Tibial artery (tissue), 4 donors: ENCODE data around the gene PRIMPOL.
"Not testable (repeated sequence)": the region's sequence is repeated elsewhere in the genome, so short reads cannot be mapped to it uniquely, and the experiment has no call there.

ENCODE experiments used
- DNase-seq, 2 donors: peaks; one replicate each; pipeline ENCODE4 v3.0.0-alpha.2; 2019
- H3K27ac ChIP-seq, 2 donors: fragments of 200-600 bp; sonication (generic) in 1 of 2; 1 replicate in 1 of 2; 2 replicates in 1 of 2; pipeline ENCODE4 v1.5.1; 2018 to 2019; ENCODE audit warnings: mild to moderate bottlenecking in 1 of 2
- H3K27me3 ChIP-seq, 2 donors: fragments of 200-600 bp; sonication (generic) in 1 of 2; one replicate each; pipeline versions ENCODE4 v1.5.1 to v1.6.0; 2016 to 2019
- H3K36me3 ChIP-seq, 3 donors: fragments of 200-600 bp; sonication (generic) in 2 of 3; one replicate each; pipeline ENCODE4 v1.5.1; 2016 to 2019; ENCODE audit warnings: mild to moderate bottlenecking in 2 of 3
- H3K4me1 ChIP-seq, 4 donors: fragments of 200-600 bp; sonication (generic) in 2 of 4; 1 replicate in 3 of 4; 2 replicates in 1 of 4; pipeline ENCODE4 v1.5.1; 2016 to 2019
- H3K4me3 ChIP-seq, 2 donors: fragments of 200-600 bp; sonication (generic) in 1 of 2; 1 replicate in 1 of 2; 2 replicates in 1 of 2; pipeline ENCODE4 v1.5.1; 2018 to 2019; ENCODE audit warnings: mild to moderate bottlenecking in 2 of 2
- H3K9me3 ChIP-seq, 3 donors: fragments of 200-600 bp; sonication (generic) in 1 of 3; one replicate each; pipeline ENCODE4 v1.5.1; 2016 to 2019
- intact Hi-C: fragments of 100-400 bp; cut with DNase I; formaldehyde crosslinking; loops from one replicate; pipeline ENCODE4 v1.15.0; 2023; ENCODE audit warnings: low total_unique reads
- TF ChIP-seq, protein P1 (sequence below), 2 experiments: fragments of 200-600 bp in 1 of 2; fragments of 450-650 bp in 1 of 2; IDR thresholded peaks; one replicate each; pipeline ENCODE4 v1.5.1; 2017 to 2019; ENCODE audit warnings: antibody characterized with exemption in 2 of 2, mild to moderate bottlenecking in 1 of 2, moderate library complexity in 1 of 2

The PRIMPOL gene

DNA sequence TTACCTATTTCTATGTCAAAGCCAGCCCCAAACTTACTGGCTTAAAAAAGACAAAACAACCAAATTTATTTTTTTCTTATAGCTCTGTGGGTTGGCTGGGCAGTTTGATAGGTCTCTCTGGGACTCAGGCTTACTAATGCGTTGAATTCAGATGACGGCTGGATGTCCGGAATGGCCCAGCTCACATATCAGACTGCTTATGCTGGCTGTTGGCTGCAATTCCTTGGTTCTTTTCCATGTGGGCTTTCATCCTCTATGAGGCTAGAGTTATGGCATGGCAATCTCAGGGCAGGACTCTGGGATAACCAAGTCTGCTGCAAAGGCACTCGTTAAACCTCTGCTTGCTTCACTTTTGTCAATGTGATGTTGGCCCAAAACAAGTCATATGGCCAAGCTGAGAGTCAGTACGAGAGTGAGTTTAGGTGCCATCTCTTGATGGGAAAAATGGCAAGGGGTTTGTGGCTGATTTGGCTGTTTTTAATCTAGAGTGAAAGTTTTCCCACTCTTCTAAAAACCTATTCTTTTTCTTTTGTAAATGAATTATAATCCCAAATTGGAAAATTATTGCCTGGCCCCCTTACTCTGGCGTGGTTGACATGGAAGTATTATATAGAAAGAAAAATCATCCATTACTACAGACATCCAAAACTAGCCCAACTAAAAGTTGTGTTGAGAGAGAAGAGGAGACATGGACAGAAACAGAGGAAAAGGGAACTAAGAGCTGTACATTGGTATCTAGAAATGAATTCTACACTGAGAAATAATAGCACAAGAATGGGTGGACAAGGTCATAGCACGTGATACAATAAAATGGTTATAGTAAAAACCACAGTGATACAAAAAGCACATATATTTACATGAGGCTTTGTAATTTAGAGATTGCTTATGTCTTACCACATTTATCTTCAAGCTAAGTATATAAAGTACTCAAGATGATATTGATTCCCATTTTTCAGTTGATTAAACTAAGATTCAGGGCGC is 6.6 kb downstream of the PRIMPOL start:
- peaks cover 0 to 5% (median 0%) of the 10 kb centered on the region in 4 donors for H3K4me1 ChIP-seq
- no peak for DNase-seq
- H3K27me3 ChIP-seq: no peaks in the 10 kb centered on the region
- TF ChIP-seq, protein P1, sequence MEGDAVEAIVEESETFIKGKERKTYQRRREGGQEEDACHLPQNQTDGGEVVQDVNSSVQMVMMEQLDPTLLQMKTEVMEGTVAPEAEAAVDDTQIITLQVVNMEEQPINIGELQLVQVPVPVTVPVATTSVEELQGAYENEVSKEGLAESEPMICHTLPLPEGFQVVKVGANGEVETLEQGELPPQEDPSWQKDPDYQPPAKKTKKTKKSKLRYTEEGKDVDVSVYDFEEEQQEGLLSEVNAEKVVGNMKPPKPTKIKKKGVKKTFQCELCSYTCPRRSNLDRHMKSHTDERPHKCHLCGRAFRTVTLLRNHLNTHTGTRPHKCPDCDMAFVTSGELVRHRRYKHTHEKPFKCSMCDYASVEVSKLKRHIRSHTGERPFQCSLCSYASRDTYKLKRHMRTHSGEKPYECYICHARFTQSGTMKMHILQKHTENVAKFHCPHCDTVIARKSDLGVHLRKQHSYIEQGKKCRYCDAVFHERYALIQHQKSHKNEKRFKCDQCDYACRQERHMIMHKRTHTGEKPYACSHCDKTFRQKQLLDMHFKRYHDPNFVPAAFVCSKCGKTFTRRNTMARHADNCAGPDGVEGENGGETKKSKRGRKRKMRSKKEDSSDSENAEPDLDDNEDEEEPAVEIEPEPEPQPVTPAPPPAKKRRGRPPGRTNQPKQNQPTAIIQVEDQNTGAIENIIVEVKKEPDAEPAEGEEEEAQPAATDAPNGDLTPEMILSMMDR (IDR thresholded peaks at IDR 0.05): no peak
- H3K27ac ChIP-seq: no peak overlapping the region
- H3K36me3 ChIP-seq: peaks cover 17 to 19% (median 18%) of the 10 kb centered on the region in 3 donors
- intact Hi-C loops: loop anchor here (10.0 kb wide), 1 partner anchor 1741 kb away; the partner anchor contains the start of gene DCTD
- no peaks in the 10 kb centered on the region for H3K9me3 ChIP-seq
- no peak overlapping the region for H3K4me3 ChIP-seq

DNA sequence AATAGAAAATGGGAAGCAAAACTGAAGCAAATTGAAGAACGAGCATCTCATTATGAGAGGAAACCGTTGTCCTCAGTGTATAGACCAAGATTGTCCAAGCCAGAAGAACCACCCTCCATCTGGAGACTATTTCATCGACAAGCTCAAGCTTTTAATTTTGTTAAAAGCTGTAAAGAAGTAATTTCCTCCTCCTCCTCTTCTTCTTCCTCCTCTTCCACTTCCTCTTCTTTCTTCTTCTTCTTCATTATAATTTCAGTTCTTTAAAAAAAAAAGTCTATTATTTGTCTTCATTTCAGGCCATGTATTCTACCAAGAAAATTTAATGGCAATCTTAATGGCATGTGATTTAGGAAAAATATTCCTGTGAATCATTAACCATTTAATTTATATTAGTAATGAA is 7.6 kb downstream of the PRIMPOL start:
- Histone ChIP-seq H3K4me1 (peaks cover 0 to 9% (median under 1%) of the 10 kb centered on the region in 4 donors), H3K27me3 (no peaks in the 10 kb centered on the region), H3K27ac (no peak overlapping the region), H3K9me3 (no peaks in the 10 kb centered on the region), H3K4me3 (no peak overlapping the region), H3K36me3 (peaks cover 17 to 24% (median 23%) of the 10 kb centered on the region in 3 donors)
- DNase-seq: no peak
- intact Hi-C loops: loop anchor here (10.0 kb wide), 1 partner anchor 1742 kb away; the partner anchor contains the start of gene DCTD
- TF ChIP-seq, protein P1 (IDR thresholded peaks at IDR 0.05): no peak

DNA sequence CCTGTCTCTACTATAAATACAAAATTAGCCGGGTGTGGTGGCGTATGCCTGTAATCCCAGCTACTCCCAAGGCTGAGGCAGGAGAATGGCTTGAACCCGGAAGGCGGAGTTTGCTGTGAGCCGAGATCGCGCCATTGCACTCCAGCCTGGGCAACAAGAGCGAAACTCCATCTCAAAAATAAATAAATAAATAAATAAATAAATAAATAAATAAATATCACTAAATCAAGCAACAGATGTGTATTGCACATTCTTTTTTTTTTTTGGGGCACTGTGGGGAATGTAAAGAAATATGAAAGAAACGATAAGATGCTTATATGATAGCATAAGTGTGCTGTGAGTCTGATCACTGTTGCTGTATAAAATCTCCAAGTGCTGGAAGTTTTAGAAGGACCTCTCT is 8.3 kb downstream of the PRIMPOL start:
- Histone ChIP-seq H3K36me3 (peaks cover 17 to 24% (median 23%) of the 10 kb centered on the region in 3 donors), H3K4me1 (peaks cover 0 to 15% (median 6%) of the 10 kb centered on the region in 4 donors)
- not testable (repeated sequence) for H3K4me3 ChIP-seq, H3K9me3 ChIP-seq, DNase-seq, H3K27ac ChIP-seq, H3K27me3 ChIP-seq
- intact Hi-C loops: loop anchor here (10.0 kb wide), 1 partner anchor 1743 kb away; the partner anchor contains the start of gene DCTD

DNA sequence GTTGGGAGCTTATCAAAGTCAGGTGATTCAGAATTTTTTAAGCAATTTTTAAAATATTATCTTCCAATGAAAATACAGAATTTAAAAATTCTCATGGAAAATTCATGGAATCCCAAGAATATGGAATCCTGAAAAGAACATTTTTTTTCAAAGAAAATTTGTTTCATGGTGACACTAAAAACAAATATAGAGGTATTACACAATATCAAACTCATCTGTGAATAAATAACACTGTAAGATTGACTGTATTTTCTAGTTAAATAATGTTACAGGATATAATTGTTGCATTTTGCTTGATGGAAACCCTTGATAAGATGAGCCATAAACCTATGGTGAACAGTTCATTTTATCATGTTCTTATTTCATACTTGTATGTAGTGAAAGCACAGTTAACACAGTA is 11.4 kb downstream of the PRIMPOL start:
- intact Hi-C loops: no loop called here
- H3K4me3 ChIP-seq: no peak overlapping the region
- H3K36me3 ChIP-seq: peaks cover 24 to 32% (median 28%) of the 10 kb centered on the region in 3 donors
- peaks cover 0 to 11% (median 6%) of the 10 kb centered on the region in 4 donors for H3K4me1 ChIP-seq
- DNase-seq: no peak
- no peaks in the 10 kb centered on the region for H3K9me3 ChIP-seq
- no peaks in the 10 kb centered on the region for H3K27me3 ChIP-seq
- H3K27ac ChIP-seq: no peak overlapping the region
- TF ChIP-seq, protein P1 (IDR thresholded peaks at IDR 0.05): no peak

DNA sequence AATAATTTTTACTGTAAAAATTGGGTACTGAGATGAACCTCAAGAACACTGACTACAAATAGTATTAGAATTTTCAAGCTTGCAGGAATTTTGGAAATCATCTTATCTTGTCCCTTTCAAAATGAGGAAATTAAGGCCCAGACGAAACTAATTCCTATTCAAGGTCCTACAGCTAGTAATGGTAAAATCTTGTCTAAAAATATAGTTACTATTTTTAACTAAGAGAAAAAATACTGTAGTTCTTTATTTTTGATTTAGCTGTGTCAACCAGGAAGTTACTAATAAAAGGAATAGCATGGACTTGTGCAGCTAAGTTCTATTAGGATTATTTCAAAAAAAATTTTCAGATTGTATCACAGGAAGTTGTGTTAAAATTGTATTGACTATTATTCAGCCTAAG is 12.7 kb downstream of the PRIMPOL start:
- Histone ChIP-seq H3K4me1 (peaks cover 0 to 10% (median 6%) of the 10 kb centered on the region in 4 donors), H3K9me3 (no peaks in the 10 kb centered on the region), H3K4me3 (no peak overlapping the region), H3K36me3 (peaks cover 34 to 44% (median 40%) of the 10 kb centered on the region in 3 donors), H3K27ac (peak overlapping the region in 1 of 2 donors; percentile 18), H3K27me3 (no peaks in the 10 kb centered on the region)
- intact Hi-C loops: no loop called here
- TF ChIP-seq, protein P1 (IDR thresholded peaks at IDR 0.05): no peak
- DNase-seq: no peak
